Stimulated activated CD8-positive, alpha-beta memory T cell treated with anti-CD3 and anti-CD28 coated beads, Interleukin-4, amount 100 ng/mL, for 48 hours (primary cell): ENCODE data around the gene C20orf96.
"Not testable (repeated sequence)": the region's sequence is repeated elsewhere in the genome, so short reads cannot be mapped to it uniquely, and the experiment has no call there.

Source experiments
- DNase-seq: peaks from one replicate; pipeline ENCODE4 v3.0.0-alpha.2; 2020

The C20orf96 gene, protein sequence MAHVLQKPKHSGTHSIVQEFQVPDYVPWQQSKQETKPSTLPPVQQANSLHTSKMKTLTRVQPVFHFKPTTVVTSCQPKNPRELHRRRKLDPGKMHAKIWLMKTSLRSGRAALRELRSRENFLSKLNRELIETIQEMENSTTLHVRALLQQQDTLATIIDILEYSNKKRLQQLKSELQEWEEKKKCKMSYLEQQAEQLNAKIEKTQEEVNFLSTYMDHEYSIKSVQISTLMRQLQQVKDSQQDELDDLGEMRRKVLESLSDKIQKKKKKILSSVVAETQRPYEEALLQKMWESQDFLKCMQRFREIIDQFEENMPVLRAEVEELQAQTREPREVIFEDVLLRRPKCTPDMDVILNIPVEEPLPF

DNA sequence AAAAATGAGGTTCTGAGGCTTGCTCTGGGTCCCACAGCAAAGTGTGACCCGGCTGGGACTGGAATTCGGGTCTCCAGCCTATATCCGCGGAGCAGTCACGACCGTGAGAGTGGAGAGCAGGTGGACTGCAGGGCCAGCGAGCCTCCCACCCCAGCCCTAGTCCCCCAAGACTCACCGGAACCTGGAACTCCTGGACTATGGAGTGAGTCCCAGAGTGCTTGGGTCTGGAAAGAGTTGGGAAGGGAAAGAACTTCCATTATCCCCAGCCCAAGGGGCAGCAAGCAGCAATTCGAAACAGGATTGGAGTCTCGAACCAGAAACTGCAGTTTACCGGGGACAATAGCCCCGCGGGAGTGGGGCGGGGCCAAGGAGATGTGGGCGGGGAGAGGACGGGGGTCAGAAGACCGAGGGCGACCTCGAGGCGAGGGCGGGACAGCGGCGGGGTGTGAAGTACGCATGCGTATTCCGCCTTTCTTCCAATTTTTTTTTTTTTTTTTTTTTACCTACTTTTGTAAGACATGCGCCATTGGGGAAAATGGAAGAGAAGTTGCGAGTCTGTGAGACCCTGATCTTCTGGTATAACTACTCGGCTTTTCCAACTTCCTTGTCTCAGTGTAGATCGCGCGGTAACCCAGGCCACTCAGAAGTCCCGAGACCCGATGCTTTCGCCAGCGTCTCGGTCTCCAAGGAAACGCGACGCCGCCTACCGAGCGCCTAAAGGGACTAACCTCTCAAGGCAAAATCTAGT lies at the start of gene C20orf96:
Gene C20orf96, minus strand, starts transcription at position 667 of the 748 bp plus-strand sequence. Its CDS starts 140 bp downstream, at position 527.
- DNase-seq, result peak; percentile 93

DNA sequence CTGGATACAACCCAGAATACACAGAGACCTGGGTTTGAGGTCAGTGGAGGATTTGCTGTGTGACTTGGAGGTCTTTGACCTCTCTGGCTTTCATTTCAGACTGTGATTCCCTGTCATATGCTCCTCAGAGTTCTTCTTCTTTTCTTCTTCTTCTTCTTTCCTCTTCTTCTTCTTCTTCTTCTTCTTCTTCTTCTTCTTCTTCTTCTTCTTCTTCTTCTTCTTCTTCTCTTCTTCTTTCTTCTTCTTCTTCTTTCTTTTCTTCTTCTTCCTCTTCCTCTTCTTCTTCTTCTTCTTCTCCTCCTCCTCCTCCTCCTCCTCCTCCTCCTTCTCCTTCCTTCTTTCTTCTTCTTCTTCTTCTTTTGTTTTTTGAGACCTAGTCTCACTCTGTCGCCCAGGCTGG lies 45.5 kb upstream of the C20orf96 start:
- not testable (repeated sequence) for DNase-seq

DNA sequence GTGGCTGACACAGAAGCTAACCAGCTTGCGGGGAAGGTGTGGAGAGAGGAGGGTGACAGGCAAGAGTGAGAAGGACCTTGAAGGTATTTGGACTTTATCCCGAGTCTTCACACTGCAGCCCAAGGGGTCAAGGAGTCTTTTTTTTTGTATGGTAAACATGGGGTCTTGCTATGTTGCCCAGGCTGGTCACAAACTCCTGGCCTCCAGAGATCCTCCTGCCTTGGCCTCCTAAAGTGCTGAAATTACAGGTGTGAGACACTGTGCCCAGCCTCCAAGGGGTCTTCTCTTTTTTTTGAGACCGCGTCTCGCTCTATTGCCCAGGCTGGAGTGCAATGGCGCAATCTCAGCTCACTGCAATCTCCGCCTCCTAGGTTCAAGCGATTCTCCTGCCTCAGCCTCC lies 44.0 kb upstream of the C20orf96 start:
- no peak for DNase-seq

DNA sequence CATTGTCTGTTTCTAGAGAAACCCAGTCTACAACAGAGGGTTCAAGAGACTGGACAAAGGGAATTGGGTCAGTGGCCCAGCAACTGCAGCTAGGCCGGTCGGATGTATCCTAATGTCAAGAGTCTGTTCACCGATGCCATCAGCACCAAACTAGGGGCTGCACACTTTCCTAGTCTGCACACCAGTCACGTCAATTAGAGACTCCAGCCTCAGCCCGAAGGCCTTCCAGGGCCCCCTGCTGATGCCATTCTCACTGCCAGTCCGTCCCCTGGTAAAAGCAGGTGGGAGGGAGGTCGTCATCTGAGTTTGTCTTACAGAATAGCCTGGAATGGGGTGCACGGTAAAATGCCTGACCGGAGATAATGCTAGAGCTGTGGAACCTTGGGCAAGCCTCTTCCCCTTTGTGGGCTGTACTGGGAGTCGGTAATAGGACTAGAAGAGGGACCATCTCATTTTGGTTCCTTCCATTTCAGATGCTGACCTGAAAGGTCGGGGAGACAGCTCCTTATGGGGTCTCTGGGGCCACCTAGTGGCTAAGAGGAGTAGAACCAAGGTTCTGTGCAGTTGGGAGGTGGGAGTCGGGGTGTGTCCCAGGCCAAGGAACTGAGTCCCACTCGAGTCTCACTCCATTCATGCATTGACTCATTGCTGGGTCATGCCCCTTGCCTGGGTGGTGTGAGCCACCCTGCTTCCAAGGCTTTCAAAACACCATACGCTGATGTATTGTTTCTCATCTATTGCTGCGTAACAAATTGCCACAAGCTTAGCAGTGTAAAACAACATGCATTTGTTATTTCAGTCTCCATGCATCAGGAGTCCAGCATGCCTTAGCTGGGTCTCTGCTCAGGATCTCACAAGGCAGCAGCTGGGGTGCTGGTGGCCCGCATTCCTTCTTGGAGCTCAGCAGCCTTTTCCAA lies 39.9 kb upstream of the C20orf96 start:
- peak; percentile 71 for DNase-seq

DNA sequence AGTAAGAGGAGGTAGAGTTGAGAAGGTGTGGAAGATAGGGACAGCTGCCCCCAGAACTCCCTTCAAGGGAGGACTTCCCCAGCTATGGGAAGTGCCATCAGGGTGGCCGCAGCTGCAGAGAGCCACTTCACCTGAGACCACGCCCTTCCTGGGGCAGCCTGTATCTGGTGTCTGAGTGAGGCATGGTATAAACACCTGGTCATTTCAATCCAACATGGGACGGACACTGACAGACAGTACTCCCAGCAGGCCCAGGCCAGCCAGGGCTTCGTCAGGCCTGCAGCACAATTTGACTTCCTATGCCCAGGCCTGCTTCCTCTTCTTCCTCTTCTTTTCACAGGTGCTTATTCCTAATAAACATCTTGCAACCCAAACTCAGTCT lies 39.3 kb upstream of the C20orf96 start:
- no peak for DNase-seq

DNA sequence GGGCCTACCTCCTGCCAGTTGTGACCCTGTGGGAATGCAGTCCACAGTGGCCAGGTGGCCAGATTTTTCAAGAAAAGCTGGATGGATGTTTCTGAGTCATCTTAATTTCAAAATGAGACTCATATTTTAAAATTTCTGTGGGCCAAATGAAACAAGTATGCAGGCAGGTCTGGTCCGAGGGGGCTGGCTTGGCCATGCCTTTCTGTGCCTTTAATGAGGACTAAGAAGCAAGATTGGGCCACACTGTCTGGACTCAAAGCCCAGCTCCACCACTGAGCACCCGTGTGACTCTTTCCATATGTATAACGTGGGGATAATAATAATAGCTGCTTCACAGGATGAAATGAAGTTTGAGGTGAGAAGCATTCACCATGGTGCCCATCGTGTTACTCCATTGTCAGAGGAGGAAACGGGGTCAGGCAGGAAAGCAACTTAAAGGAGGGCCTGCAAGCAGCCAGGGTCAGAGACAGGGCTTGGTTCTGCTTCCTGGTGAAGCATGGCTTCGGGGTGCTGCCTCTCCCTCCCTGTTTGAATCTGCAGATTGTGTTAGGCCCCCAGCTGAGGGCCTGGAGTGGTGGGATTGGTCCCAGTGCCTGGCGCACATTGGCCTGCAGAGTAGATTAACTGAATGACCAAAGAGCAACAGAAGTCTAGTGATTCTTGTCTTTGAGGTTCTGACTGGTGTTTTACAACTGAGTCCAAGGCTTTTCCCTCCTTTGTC lies 38.6 kb upstream of the C20orf96 start:
- no peak for DNase-seq

DNA sequence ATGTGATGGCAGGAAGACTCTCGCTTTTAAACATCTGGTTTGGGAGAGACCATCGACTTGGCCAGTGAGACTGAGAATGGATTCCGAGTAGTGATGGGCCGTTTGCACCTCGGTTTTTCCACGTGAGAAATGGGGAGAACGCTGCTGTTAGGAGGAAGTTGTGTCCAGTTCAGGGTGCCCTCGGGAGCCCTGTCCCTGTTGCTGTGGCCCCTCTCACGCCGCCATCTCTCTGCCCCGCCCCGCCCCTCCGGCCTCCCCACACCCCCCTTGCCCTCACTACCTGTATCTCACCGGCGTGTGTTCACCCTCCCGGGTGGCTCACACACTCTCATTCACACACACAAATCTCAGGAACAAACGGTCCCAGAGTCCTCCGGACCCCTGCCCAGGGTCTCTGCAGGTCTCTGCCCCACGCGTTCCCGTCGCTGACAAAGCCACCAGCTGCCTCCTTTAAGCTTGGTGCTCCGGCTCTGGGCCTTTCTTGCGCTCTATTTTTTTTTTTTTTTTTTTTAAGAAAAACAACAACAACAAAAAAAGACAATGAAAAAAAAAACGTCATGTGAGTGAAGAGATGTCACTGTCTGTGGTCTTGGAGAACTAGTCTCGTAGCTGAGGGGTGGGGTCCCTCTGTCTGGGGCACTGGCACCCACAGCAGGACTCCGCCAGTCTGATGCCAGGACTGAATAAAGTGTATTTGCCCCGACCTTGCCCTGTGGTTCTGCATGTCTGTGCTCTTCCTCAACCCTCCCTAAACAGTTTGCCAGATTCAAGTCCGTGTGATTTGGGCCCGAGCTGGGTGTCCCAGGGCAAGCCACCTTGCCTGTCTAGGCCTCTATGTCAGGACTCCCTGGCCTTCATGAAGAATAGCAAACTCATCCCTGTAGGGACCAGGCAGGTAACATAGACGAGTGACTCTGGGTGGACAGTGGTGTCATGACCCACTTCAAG lies 37.8 kb upstream of the C20orf96 start:
- DNase-seq, result no peak

DNA sequence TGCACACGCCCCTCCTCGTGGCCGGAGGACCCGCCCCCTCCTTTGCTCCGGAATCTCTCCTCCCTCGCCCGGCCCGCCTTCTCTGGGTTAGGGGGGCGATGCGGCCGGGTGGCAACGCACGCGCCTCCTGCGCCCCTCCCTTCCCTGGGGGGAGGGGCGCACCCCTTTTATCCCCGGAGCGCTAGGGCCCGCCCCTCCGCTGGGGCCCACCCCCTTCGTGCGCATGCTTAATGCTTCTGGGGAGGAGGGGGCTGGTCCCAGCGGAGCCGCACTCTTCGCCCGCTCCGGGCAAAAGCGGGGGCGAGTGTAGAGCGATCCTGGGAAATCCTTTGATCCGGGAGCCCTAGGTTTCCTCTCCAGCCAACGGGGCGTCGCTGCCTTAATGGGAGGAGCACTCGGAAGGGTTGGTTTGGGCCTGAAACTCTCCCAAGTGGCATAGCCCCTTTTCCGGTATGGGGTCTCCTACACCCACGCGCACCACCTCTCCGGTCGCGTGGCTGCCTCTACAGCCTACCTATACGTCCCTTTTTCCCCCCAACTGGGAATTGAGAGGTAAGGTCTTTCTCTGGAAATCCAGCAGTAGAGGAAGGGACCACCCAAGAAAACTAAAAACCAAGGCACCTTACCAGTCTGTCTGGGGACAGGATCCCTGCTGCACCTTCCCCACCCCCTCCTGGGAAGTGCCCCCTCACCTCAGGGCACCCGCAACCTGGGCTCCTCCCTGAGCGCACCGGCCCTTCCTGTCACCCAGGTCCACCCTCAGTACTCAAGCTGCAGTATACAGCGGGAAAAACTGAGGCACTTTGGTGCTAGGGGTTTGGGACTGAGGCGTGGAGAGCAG lies 36.9 kb upstream of the C20orf96 start:
- DNase-seq, result peak; percentile 89

DNA sequence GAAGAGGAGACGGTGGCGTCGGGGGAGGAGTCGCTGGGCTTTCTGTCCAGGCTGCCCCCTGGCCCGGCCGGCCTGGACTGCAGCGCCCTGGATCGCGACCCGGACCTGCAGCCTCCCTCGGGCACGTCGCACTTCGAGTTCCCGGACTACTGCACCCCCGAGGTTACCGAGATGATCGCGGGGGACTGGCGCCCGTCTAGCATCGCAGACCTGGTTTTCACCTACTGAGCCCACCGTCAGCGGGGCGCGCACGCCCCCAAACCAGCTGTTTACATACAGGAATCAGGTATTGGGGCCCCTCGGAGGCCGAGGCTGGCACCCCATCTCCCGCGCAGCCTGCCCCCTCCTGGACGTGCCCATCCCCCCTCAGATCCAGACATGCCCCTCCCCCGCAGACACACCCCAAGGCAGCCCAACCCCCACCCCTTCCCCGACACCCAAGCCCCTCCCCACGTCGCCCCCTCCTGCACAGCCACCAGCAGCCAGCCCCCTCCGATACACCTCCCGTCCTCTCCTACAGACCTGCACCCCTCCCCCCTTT lies 36.2 kb upstream of the C20orf96 start:
- no peak for DNase-seq

DNA sequence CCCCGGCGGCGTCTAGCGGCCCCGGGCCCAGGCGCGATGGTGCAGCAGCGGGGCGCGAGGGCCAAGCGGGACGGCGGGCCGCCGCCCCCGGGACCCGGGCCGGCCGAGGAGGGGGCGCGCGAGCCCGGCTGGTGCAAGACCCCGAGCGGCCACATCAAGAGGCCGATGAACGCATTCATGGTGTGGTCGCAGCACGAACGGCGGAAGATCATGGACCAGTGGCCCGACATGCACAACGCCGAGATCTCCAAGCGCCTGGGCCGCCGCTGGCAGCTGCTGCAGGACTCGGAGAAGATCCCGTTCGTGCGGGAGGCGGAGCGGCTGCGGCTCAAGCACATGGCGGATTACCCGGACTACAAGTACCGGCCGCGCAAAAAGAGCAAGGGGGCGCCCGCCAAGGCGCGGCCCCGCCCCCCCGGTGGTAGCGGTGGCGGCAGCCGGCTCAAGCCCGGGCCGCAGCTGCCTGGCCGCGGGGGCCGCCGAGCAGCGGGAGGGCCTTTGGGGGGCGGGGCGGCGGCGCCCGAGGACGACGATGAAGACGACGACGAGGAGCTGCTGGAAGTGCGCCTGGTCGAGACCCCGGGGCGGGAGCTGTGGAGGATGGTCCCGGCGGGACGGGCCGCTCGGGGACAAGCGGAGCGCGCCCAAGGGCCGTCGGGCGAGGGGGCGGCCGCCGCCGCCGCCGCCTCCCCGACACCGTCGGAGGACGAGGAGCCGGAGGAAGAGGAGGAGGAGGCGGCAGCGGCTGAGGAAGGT lies 35.5 kb upstream of the C20orf96 start:
- peak; percentile 68 for DNase-seq

DNA sequence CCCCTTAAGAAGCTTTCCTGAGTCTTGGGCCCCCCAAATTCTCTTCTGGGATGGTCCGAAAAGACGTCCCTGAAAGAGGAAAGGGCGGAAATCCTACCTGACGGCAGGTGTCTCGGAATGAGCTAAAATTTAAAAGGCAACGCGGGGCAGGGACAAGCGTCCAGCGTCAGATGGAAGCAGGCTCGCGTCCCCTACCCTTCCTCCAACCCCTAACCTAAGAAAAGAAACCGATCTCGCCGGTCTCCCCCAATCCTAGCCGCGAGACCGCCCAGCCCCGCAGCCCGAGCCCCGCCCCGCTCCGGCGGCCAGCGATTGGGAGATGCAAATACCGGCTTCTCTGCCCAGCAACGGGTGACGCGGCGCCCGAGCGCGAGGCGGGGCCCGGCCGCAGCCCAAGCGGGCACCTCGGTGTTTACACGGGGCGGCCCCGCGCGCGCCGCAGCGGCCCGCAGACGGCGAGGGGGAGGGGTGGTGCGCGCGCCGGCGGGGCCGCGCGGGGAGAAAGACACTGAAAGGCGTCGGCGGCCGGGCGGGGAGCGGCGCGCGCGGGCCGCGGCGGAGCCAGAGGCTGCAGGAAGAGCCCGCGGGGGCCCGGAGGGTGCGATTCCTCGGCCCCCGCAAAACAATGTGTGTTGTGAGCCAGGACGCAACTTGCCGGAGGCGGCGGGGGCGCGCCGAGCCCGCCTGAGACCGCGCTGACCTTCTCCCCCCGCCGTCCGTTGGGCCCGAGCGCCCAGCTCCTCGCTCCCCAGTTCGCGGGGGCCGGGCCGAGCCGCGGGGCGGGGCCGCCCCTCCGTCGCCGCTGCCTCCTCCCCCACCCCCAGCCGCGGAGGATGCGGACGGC lies 34.7 kb upstream of the C20orf96 start, which contains the start of gene SOX12:
Gene SOX12, plus strand, starts transcription at position 508 of the 844 bp plus-strand sequence. CDS start 373 bp downstream, outside the sequence.
- peak; percentile 99 for DNase-seq

DNA sequence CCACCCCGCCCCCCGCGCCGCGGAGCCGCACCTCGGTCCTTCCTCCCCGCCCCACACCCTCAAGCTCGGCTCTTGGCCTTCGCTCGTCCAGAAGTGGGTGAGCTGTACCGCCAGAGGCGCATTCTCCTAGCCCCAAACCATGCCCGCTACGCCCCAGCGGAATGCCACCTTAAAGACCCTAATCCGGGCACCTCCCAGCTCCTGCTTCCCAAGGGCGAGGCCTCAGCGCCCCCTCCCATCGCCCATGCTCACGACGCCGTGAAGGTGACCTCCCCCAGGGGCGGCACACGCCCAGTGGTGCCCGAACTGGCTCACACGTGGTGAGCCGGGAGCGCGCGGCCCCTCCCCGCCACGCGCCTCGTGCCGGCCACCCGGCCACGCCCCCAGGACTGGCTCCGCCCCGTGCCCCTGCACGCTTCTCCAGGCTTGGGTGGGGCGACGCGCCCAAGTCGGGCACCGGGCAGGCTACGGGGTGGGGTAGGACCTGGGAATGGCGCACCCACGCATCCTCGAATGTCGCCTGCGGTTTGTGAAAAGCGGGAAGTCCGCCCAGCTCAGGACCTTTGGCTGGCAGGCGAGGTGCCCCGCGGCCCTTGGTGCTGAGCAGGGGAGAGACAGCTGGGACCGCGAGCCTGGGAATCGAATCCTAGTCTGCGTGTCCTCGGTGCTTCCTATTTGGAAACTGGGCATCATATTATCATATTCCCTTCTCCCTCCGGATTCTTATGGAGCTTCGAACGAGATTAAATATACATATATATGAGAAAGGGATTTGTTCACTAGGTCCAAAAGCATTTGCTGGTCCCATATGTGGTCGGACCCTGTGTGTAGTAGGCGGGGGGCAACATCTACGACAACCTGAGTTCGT lies 33.9 kb upstream of the C20orf96 start:
- peak; percentile 96 for DNase-seq

DNA sequence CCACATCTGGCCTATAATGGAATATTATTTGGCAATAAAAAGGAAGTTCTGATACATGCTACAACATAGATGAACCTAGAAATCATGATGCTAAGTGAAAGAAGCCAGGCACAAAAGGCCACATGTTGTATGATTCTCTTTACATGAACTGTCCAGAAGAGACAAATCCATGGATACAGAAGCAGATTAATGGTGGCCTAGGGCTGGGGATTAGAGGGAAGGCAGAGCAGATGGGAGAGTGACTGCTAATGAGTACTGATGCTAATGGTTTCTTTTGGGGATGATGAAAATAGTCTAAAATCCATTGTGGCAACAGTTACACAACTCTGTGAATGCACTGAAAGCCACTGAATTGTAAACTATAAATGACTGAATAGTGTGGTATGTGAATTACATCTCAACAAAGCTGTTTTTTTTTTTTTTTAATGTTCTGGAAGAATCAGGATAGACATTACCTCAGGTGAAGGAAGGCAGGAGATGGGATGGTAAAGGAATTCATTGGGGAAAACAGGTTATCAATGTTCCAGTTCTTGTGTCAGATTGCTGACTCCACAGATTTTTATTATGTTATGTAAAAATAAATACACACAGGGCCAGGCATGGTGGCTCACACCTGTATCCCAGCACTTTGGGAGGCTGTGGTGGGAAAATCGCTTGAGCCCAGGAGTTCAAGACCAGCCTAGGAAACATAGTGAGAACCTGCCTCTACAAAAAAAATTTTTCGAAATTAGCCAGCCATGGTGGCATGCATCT lies 25.9 kb upstream of the C20orf96 start:
- DNase-seq, result no peak

DNA sequence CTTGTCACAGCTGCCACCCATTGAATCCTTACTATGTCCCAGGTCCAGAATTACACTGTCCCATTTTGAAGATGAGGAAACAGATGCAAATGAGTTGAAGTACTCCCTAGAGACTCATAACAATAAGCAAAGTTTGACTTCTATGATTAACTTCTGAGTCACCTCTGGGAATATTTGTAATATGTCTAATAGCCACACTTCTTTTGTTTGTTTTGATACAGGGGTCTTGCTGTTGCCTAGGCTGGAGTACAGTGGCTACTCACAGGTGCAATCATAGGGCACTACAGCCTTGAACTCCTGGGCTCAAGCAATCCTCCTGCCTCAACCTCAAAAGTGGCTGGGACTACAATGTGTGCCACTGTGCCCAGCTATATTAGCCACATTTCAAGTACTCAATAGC lies 23.4 kb upstream of the C20orf96 start:
- no peak for DNase-seq

DNA sequence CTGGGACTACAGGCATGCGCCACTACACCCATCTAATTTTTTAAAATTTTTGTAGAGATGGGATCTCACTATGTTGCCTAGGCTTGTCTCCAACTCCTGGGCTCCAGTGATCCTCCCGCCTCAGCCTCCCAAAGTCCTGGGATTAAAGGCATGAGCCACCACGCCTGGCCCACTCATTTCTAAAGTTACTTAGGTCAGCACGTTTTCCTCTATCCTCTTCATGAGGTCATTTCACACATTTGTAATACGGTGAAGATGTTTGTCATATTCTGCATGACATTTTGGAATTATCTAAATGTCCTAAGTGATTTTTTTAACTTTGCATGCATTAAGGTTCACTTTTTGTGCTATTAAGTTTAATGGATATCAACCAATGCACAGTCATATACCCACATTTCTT lies 22.9 kb upstream of the C20orf96 start:
- no peak for DNase-seq

DNA sequence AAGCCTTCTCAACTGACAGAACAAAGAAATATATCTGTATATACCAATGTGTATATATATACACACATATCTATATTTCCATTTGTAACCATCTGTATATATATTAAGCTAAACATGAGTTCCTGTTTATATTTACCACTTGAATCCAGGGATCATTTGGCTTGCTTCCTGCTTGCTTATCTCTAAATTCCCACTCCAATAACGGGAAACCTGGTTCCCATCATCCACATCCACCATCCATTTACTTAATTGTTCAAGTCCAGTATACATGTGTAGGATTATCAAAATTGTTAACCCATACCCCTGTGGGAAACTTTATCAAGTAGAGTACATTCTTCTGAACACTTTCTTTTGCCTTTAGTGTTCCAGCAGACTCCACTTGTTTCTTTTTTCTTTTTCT lies 22.3 kb upstream of the C20orf96 start:
- no peak for DNase-seq
